GM12892 (cell line): ENCODE data around the gene WDR90.

Source experiments
- DNase-seq: peaks from one replicate; pipeline ENCODE4 v3.0.0; 2011; ENCODE audit not compliant: insufficient read length
- FAIRE-seq: peaks from 2 replicates; lab custom pipeline; 2011; peaks lifted over from hg19 to GRCh38; lab: Jason Lieb, UNC
- POLR2A ChIP-seq: IDR thresholded peaks from 2 replicates; pipeline ENCODE4 v1.6.1; 2011; ENCODE audit warnings: low read depth, low read length, control low read depth
- POLR2AphosphoS5 ChIP-seq: IDR thresholded peaks from 2 replicates; pipeline ENCODE4 v1.6.1; 2011; ENCODE audit warnings: low read depth, low read length, control low read depth
- TAF1 ChIP-seq: IDR thresholded peaks from 2 replicates; pipeline ENCODE4 v1.6.1; 2011; ENCODE audit warnings: low read depth, mild to moderate bottlenecking, control low read depth, low read length, borderline replicate concordance

Gene WDR90

GRCh38 chr16:634996-635395 lies 14.2 kb upstream of the WDR90 start:
- DNase-seq (no peak), FAIRE-seq (no peak)
- TF ChIP-seq POLR2A (no peak), POLR2AphosphoS5 (no peak), TAF1 (no peak)

GRCh38 chr16:635573-636205 lies 13.5 kb upstream of the WDR90 start:
- no peak for DNase-seq
- FAIRE-seq = peak; percentile 14

GRCh38 chr16:636206-637080 lies 12.7 kb upstream of the WDR90 start, which contains the start of gene METTL26:
Gene METTL26, minus strand, starts transcription at chr16:636305. Its CDS starts 15 bp downstream, at chr16:636290.
- FAIRE-seq = peak; percentile 99
- no peak; the same call in 1 of the 2 replicates for TF ChIP-seq TAF1
- peak; percentile 39; the same call in 1 of the 2 replicates for TF ChIP-seq POLR2AphosphoS5
- peak; percentile 68 for TF ChIP-seq POLR2A
- peak; percentile 99 for DNase-seq

More at GRCh38 chr16:635573-636205, 13.5 kb upstream of the WDR90 start:
- TF ChIP-seq POLR2AphosphoS5 = no peak
- no peak for TF ChIP-seq TAF1
- no peak for TF ChIP-seq POLR2A

GRCh38 chr16:637081-638018 lies 11.8 kb upstream of the WDR90 start:
- TF ChIP-seq POLR2AphosphoS5 = no peak
- TF ChIP-seq POLR2A = no peak
- no peak for TF ChIP-seq TAF1
- peak; percentile 91 for FAIRE-seq
- DNase-seq = peak; percentile 99

- FAIRE-seq (no peak), DNase-seq (no peak)
- TF ChIP-seq POLR2A (no peak), TAF1 (no peak), POLR2AphosphoS5 (no peak)
These were observed 11.1 kb upstream of the WDR90 start for GRCh38 chr16:638034-638543.

- FAIRE-seq = peak; percentile 51
- TF ChIP-seq POLR2A (no peak), POLR2AphosphoS5 (no peak), TAF1 (no peak)
- DNase-seq = no peak
These were observed 10.3 kb upstream of the WDR90 start for GRCh38 chr16:638836-639235.

GRCh38 chr16:640614-641013 lies 8.6 kb upstream of the WDR90 start:
- DNase-seq = no peak
- no peak for FAIRE-seq
- no peak for TF ChIP-seq TAF1
- no peak for TF ChIP-seq POLR2AphosphoS5
- TF ChIP-seq POLR2A = no peak

- peak; percentile 91 for DNase-seq
- TF ChIP-seq POLR2A = peak; percentile 55; the same call in 1 of the 2 replicates
- TF ChIP-seq TAF1 = no peak
- TF ChIP-seq POLR2AphosphoS5 = no peak
- peak; percentile 97 for FAIRE-seq
These were observed 7.6 kb upstream of the WDR90 start, which contains the start of gene MCRIP2 for GRCh38 chr16:641326-642188. Gene MCRIP2, plus strand, starts transcription at chr16:641828. Its CDS starts 164 bp downstream, at chr16:641992.

GRCh38 chr16:642189-643049 lies 6.7 kb upstream of the WDR90 start:
- DNase-seq (peak; percentile 73), FAIRE-seq (peak; percentile 81)
- TF ChIP-seq POLR2A (no peak; the same call in 1 of the 2 replicates), TAF1 (no peak), POLR2AphosphoS5 (no peak)
